ENCODE measurements around the gene SEMA3E.
"Not testable (repeated sequence)": the region's sequence is repeated elsewhere in the genome, so short reads cannot be mapped to it uniquely, and the experiment has no call there.

Gene SEMA3E

DNA sequence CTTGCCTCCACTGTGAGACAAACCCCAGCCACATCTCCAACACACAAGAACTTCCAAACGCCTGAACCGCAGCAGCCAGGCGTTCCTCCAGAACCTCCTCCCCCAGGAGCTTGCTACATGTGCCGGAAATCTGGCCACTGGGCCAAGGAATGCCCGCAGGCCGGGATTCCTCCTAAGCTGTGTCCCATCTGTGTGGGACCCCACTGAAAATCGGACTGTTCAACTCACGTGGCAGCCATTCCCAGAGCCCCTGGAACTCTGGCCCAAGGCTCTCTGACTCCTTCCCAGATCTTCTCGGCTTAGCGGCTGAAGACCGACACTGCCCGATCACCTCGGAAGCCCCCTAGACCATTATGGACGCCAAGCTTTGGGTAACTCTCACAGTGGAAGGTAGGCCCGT, 187.1 kb downstream of the SEMA3E start:
- not testable (repeated sequence) for H3K27ac ChIP-seq

GRCh38 chr7:83459930-83460653, 188.8 kb downstream of the SEMA3E start:
- H3K4me3 ChIP-seq, H3K27ac ChIP-seq: not testable (repeated sequence)

More for the DNA sequence above, 187.1 kb downstream of the SEMA3E start:
- H3K4me3 ChIP-seq: not testable (repeated sequence)

DNA sequence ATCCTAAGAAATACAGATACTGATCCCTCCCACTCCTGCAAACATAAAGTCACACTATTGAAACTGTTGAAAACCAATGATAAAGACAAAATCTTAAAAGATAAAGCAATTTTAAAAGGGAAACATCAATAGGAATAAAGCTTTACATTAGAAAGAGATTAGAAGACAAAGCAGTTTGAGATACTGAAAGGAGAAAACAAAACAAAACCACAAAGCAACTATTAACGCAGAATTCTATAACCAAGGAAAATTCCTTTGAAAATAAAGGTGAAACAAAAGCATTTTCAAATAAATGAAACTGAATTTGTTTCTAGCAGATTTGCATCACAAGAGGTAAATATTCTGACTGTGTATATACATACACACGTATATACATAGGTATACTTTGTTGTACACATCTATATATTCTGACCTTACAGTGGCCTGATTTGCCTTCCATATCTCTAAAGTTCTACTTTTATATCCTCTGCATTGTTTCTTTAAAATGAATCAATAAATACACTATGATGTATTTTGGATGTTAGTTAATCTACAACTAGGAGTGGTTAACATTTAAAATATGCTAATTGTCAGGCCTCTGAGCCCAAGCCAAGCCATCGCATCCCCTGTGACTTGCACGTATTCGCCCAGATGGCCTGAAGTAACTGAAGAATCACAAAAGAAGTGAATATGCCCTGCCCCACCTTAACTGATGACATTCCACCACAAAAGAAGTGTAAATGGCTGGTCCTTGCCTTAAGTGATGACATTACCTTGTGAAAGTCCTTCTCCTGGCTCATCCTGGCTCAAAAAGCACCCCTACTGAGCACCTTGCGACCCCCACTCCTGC, 189.6 kb downstream of the SEMA3E start:
- H3K4me3 ChIP-seq, H3K27ac ChIP-seq: not testable (repeated sequence)

DNA sequence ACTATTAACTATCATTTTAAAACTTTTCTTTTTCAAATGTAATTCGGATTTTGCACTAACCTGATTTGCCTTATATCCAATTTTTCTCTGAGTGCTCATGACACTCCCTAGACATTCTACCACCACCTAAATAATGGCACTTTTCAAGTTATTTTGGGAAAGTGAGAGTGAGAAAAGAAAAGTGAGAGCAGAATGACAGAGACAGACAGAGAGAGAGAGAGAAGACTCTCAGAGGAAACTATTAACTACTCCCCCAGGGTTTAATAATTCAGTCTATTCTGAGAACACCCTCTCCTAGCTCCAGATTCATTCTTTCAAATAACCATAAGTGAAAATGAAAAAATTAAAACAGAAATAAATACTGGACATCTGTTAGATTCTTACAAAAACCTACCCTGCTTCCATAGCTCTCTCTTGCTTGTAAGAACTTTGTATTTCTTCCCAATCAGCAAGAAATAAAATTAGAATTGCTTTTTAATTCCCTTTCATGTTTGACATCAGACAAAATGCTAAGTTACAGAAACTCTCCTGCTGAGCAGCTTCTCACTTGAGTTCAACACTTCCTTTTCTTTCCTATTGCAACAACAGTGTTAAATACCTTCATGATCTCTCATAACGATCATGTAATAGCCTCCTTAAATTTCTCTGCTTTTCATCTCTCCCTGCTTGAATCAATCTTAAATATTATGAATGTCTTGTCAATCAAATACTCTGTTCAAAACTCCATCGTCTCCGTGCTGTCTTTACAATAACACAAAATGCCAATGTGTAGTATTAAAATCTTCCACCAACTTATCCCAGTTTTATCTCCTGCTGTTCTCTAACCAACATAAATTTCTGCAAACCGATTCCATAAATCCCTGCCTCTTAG, 191.7 kb downstream of the SEMA3E start:
- Histone ChIP-seq H3K4me3 (no peak overlapping the region), H3K27ac (no peak overlapping the region)

GRCh38 chr7:83456413-83456812, 192.5 kb downstream of the SEMA3E start:
- H3K4me3 ChIP-seq: no peak overlapping the region
- H3K27ac ChIP-seq: no peak overlapping the region

GRCh38 chr7:83455612-83456011, 193.3 kb downstream of the SEMA3E start:
- Histone ChIP-seq H3K4me3 (no peak overlapping the region), H3K27ac (no peak overlapping the region)

GRCh38 chr7:83452256-83452655, 196.7 kb downstream of the SEMA3E start:
- H3K4me3 ChIP-seq: no peak overlapping the region

DNA sequence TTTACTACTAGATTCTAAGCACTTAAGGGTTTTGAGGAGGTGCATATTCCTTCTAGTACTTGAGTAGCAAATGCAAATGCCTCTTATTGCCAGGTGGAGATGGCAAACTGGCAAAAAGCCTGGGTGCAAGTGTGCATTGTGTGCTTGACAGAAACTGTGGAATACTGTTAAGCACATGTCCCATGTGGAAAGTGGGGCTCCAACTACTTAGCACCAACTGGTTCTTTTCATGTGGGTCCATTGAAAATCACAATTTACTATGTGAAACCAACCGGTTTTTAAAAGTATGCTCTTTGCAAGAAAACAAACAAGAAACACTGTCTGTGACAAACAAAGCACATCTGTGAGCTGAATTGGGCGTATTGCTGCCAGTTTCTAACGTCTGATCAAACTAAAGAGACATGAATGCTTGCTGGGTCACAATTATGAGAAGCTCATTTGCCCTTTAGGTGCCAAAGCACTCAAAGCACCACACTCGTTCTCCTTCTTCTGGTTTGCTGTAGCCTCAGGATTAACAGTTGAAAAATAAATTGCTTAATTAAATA, 197.4 kb downstream of the SEMA3E start:
- H3K27ac ChIP-seq: no peak overlapping the region
- no peak overlapping the region for H3K4me3 ChIP-seq

More at GRCh38 chr7:83452256-83452655, 196.7 kb downstream of the SEMA3E start:
- H3K27ac ChIP-seq: no peak overlapping the region

DNA sequence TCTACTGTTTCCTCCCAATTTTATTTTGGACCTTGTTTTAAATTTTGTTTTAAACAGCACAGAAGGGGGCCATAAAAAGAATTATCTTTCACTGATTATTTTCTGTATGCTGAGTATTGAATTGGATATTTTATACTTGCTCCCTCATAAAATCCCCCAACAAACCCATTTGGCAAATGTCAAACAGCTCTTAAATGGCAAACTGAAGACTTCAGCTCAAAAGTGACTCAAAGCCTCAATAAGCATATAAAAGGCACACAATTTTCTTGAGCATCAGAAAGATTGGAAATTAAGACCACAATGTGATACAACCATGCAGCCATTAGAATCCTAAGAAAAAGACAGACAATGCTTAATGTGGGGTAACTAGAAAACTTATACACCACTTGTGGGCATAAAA, 199.2 kb downstream of the SEMA3E start:
- Histone ChIP-seq H3K27ac (no peak overlapping the region), H3K4me3 (no peak overlapping the region)

DNA sequence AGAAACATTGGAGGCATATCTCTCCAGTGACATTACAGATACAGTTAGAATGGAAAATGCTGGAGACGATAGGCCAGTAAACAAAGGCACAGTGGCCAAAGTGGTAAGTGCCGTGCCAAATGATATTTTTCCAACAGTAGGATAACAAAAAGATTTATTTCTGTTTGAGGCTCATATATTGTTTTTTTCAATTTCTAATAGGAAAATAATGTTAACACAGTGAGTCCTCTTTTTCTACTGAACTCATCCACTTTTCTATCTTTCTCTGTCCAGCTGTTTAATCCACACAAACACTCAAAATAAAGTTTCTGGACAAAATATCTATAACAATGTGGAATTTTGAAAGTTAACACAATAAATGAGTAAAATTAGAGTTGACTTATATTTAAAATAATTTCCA, 201.3 kb downstream of the SEMA3E start:
- no peak overlapping the region for H3K4me3 ChIP-seq
- no peak overlapping the region for H3K27ac ChIP-seq

DNA sequence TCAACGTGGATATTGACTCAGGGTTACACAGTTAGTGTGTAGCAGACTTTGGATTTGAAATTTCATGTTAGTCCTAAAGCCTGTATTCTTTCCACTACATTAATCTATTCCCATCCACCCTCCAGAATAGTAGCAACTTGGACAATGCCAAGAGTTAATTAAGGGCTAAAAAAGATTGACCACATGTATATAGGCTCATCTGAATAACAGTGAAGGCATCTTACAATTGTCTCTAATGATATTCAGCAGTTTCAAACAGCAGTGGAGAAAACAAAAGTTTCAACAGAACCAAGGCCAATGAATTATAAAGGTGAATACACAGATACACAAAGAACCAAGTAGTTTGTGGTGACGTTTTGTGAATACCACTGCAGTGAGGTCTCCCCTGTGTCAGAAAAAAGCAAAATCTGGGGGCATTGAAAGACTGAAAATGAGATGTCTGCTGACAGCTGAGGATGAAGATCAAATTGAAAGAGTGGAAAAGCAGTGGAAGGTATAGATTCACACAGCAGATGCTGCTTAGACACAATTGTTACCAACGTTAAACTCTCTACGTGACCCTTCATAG, 202.8 kb downstream of the SEMA3E start:
- no peak overlapping the region for H3K27ac ChIP-seq
- no peak overlapping the region for H3K4me3 ChIP-seq

GRCh38 chr7:83442911-83443310, 206.0 kb downstream of the SEMA3E start:
- no peak overlapping the region for H3K4me3 ChIP-seq

GRCh38 chr7:83439026-83439425, 209.9 kb downstream of the SEMA3E start:
- no peak overlapping the region for H3K4me3 ChIP-seq

More at GRCh38 chr7:83442911-83443310, 206.0 kb downstream of the SEMA3E start:
- no peak overlapping the region for H3K27ac ChIP-seq

DNA sequence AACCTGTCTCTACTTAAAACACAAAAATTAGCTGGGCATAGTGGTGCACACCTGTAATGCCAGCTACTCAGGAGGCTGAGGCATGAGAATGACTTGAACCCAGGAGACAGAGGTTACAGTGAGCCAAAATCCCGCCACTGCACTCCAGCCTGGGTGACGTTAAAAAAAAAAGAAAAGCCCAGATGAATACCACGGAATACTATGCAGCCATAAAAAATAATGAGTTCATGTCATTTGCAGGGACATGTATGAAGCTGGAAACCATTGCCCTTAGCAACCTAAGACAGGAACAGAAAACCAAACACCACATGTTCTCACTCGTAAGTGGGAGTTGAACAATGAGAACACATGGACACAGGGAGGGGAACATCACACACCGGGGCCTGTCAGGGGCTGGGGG, 218.7 kb downstream of the SEMA3E start:
- not testable (repeated sequence) for H3K27ac ChIP-seq, H3K4me3 ChIP-seq

More at GRCh38 chr7:83439026-83439425, 209.9 kb downstream of the SEMA3E start:
- H3K27ac ChIP-seq: no peak overlapping the region

DNA sequence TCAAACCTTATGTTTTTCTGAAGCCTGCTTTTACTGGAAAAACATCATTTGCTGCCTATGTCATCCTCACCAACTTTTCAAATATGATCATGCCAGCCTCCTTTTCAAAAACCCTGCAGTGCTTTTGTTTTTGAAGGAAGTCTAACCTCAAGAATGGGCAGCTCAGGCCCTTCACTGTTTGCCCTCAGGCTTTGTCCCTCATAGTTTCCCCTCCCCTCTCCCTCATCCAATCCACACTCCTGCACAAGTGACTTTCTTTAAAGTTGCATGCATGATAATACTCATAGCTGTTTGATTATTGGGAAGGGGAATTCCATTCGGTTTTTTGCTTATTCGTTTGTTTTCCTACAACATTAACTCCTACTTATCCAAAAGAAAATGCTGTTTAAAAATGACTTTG, 219.4 kb downstream of the SEMA3E start:
- Histone ChIP-seq H3K4me3 (no peak overlapping the region), H3K27ac (no peak overlapping the region)

- Histone ChIP-seq H3K4me3 (no peak overlapping the region), H3K27ac (no peak overlapping the region)
Observed at GRCh38 chr7:83427884-83428283, 221.1 kb downstream of the SEMA3E start.

- Histone ChIP-seq H3K4me3 (no peak overlapping the region), H3K27ac (no peak overlapping the region)
Observed at GRCh38 chr7:83426325-83426724, 222.6 kb downstream of the SEMA3E start.

- H3K27ac ChIP-seq: no peak overlapping the region
- H3K4me3 ChIP-seq: no peak overlapping the region
Observed at GRCh38 chr7:83419013-83419412, 229.9 kb downstream of the SEMA3E start.

- H3K27ac ChIP-seq: no peak overlapping the region
- H3K4me3 ChIP-seq: no peak overlapping the region
Observed at GRCh38 chr7:83415840-83416239, 233.1 kb downstream of the SEMA3E start.

DNA sequence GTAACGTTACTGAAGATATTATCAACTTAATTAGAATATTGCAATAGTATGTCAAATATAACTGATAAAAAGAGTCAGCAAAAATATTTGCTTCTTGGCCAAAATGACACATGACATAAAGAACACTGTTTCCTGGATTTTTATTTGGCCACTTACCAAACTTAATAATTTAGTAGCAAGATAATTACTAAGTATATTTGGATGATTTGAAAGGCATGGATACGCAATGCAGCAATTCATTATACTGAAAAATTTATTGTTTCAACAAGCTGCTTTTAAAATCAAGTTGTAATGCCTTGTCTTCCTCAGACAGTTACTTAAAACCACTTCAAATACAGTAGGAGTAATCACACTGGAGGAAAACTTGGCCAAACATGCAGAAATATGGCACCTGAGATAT, 234.0 kb downstream of the SEMA3E start:
- Histone ChIP-seq H3K27ac (no peak overlapping the region), H3K4me3 (no peak overlapping the region)
